ENCODE data around the gene SCPEP1. TPM values are rescaled to one million over a fixed set of nuclear protein-coding genes. Genes with fewer than 3 reads are reported as not detected.
A peak's percentile ranks its signal among the peaks of the same experiment; 100 is the strongest.

SCPEP1 gene
- total and polyA plus RNA-seq, 12 donors, result 194 to 487 (median 251) TPM

DNA sequence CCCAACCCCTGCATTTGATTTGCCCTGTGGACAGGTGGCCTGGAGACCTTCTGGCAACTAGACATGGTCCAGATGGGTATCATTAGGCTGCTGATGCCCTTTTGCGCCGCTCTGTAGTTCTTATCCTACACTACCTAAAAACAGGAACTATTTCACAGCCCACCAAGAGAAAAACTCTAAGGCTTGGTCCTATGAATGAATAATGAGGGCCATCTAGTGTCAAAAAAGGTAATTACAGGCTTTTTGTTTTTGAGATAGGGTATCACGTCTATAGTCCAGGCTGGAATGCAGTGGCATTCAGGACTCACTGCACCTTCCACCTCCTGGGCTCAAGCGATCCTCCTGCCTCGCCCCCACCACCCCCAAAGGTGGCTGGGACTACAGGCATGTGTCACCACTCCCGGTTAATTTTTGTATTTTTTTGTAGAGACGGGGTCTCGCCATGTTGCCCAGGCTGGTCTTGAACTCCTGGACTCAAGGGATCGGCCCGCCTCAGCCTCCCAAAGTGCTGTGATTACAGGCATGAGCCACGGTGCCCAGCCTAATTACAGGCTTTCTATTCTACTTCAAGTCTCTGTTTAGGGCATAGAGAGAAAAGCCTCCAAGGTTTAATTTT lies 38.0 kb upstream of the SCPEP1 start:
- H3K4me1 ChIP-seq (replicated peaks in 1 of 2), result peaks cover 0 to 8% of the 10 kb centered on the region in 2 donors
- no peaks in the 10 kb centered on the region for H3K9me3 ChIP-seq (replicated peaks in 1 of 3)
- intact Hi-C loops (cut with DNase I), result loop anchor here (2.0 to 5.0 kb wide), 2 partner anchors 121 to 123 kb away; no protein-coding TSS in a partner anchor
- 45 to 60% (median 57%) methylated on average over 8 to 11 of the region's 11 CpGs for WGBS, 4 donors
- H3K36me3 ChIP-seq (replicated peaks in 1 of 2), result peaks cover 0 to 49% of the 10 kb centered on the region in 2 donors
- TF ChIP-seq POLR2A (IDR thresholded peaks at IDR 0.05) (no peak), CTCF (IDR thresholded peaks at IDR 0.05) (peak; percentile 52 to 83 (median 72))
- no peaks in the 10 kb centered on the region for H3K27me3 ChIP-seq
- no peak overlapping the region for H3K27ac ChIP-seq
- DNase-seq, result no peak
- H3K4me3 ChIP-seq, result no peak overlapping the region

GRCh38 chr17:56943505-56944125 lies 34.3 kb upstream of the SCPEP1 start:
- Histone ChIP-seq H3K9me3 (replicated peaks in 1 of 3) (no peaks in the 10 kb centered on the region), H3K4me3 (no peak overlapping the region), H3K36me3 (replicated peaks in 1 of 2) (peaks cover 0 to 55% of the 10 kb centered on the region in 2 donors), H3K27me3 (no peaks in the 10 kb centered on the region), H3K4me1 (replicated peaks in 1 of 2) (no peaks in the 10 kb centered on the region), H3K27ac (no peak overlapping the region)
- DNase-seq, result no peak
- WGBS, 4 donors, result 89 to 92% (median 91%) methylated on average over 10 of the region's 10 CpGs
- intact Hi-C loops (cut with DNase I), result loop anchor here in 1 of 2 donors (5.0 kb wide), 1 partner anchor 126 kb away; no protein-coding TSS in a partner anchor
- TF ChIP-seq POLR2A (IDR thresholded peaks at IDR 0.05) (no peak), CTCF (IDR thresholded peaks at IDR 0.05) (no peak)

DNA sequence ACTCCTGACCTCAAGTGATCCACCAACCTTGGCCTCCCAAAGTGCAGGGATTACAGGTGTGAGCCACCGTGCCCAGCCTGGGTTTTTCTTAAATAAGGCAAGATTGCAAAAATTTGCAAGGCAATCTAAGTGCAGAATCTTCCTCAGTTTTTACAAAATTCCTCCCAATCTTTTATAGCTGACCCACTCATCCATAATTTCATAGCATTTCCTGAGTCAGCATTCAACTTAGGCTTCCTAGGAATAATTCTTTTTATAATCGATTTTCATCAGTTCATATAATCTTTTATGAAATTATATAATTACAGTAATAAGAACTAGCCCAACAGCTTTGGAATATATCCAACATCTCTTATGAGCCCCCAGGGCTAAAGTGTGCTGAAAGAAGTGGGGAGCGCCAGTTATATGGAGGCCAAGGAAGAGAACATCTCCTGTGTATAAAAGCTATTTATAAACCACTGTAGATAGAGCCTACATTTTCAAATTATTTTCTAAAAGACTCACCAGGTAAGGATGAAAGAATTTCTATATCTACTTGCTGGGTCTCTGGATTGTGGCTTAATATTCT lies 31.9 kb upstream of the SCPEP1 start:
- Histone ChIP-seq H3K4me3 (no peak overlapping the region), H3K9me3 (replicated peaks in 1 of 3) (no peaks in the 10 kb centered on the region), H3K36me3 (replicated peaks in 1 of 2) (peaks cover 0 to 58% of the 10 kb centered on the region in 2 donors), H3K27ac (no peak overlapping the region), H3K4me1 (replicated peaks in 1 of 2) (no peaks in the 10 kb centered on the region), H3K27me3 (no peaks in the 10 kb centered on the region)
- WGBS, 4 donors, result 86 to 95% (median 92%) methylated on average over 3 of the region's 3 CpGs
- TF ChIP-seq CTCF (IDR thresholded peaks at IDR 0.05) (no peak), POLR2A (IDR thresholded peaks at IDR 0.05) (no peak)
- intact Hi-C loops (cut with DNase I), result no loop called here
- DNase-seq, result no peak

- 35 to 56% (median 45%) methylated on average over 1 of the region's 1 CpG for WGBS, 4 donors
- no peaks in the 10 kb centered on the region for H3K27me3 ChIP-seq
- no peaks in the 10 kb centered on the region for H3K9me3 ChIP-seq (replicated peaks in 1 of 3)
- H3K4me3 ChIP-seq, result no peak overlapping the region
- intact Hi-C loops (cut with DNase I), result no loop called here
- no peaks in the 10 kb centered on the region for H3K4me1 ChIP-seq (replicated peaks in 1 of 2)
- no peak for TF ChIP-seq POLR2A (IDR thresholded peaks at IDR 0.05)
- TF ChIP-seq CTCF (IDR thresholded peaks at IDR 0.05), result no peak
- H3K27ac ChIP-seq, result no peak overlapping the region
- DNase-seq, result no peak
- H3K36me3 ChIP-seq (replicated peaks in 1 of 2), result peaks cover 0 to 47% of the 10 kb centered on the region in 2 donors
Measured at GRCh38 chr17:56947741-56948140, 30.2 kb upstream of the SCPEP1 start.
